ENCODE measurements around the gene ZIC5.

Gene ZIC5

DNA sequence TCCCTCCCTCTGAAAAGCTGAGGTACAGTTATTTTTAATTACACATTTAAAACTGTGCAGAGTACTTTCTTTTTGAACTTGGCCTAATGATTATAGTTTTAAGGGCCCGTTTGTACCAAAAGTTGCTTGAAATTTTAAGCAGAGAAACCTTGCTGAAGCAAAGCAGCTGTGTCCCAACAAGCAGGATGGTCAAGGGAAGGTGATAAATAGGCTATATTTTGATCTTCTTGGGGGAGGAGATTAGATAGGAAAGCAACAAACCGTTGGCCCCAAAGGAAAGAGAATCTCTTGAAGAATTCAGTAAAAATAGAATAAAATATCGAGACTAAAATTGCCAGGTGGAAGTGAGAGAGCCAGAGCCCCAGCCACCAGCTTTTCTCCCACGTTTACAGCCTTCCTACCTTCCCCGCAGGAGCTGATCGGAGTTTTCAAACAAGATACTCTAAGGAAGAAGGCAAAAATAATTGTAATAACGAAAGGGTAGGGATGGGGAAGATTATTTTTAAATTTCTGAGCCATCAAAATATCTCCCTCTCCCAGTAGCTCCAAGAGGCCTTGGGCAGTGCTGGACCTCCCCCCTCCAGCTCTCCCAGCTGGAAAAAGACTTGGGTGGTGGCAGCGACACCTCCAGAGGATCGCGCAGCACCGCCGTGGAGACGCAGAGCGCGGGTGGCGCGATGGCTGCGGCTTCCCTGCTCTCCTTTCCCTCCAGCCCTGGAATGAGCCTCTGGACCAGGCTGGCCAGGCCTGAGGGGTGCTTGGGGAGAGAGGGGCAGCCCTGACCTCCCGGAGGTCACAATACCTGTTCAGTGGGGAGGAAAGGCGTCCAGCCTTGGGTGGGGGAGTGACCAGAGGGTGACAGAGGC is 15.8 kb upstream of the ZIC5 start:
- no peak for DNase-seq

DNA sequence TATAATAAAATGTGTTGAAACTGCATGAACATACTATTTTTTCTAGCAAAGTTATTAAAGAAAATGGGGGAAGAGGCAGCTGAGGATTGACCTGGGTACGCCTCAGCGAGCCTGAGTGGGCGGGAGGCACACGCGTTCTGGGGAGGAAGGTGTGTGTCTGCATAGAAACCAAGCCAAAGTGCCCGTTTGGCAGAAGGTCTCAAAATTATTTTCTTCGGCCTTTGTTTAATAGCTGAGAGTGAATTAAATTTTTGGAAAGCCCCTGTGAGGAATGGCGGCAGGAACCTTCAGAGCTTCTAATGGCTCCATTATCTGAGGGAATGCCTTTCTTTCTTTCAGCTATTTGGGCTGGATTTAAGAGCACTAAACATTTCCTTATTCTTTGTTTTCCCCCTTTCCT is 15.2 kb upstream of the ZIC5 start:
- no peak for DNase-seq

DNA sequence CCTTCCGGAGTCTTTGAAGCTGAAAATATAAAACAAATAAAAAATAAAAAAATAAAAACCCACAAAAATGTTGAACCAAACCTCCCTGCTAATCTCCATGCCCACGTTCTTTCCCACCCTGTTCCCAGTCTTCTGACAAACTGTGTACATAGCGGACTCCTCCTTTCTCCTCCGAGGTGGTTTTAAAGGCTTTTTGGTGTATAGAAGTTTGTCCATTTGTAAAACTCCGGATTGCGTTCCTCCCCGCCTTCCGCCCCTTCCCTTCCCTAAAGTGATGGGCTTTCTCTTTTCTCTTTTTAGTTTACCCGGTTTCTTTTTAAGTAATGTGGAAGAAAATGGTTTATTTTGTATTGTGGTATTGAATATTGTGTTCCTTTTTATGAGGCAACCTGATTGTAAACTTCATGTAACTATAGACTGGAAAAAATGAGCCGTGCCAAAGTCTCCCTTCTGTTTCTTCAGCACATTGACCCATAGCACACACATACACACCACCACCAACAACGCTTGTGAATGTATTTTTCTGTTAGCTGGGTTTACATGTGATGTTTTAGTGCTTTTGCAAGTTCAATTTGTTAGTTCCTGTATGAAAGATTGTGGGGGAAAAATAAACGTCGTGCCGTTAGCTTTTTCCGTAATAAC is 14.4 kb upstream of the ZIC5 start:
- DNase-seq = no peak

- no peak for DNase-seq
Observed at GRCh38 chr13:99985241-99985874, 13.8 kb upstream of the ZIC5 start.

DNA sequence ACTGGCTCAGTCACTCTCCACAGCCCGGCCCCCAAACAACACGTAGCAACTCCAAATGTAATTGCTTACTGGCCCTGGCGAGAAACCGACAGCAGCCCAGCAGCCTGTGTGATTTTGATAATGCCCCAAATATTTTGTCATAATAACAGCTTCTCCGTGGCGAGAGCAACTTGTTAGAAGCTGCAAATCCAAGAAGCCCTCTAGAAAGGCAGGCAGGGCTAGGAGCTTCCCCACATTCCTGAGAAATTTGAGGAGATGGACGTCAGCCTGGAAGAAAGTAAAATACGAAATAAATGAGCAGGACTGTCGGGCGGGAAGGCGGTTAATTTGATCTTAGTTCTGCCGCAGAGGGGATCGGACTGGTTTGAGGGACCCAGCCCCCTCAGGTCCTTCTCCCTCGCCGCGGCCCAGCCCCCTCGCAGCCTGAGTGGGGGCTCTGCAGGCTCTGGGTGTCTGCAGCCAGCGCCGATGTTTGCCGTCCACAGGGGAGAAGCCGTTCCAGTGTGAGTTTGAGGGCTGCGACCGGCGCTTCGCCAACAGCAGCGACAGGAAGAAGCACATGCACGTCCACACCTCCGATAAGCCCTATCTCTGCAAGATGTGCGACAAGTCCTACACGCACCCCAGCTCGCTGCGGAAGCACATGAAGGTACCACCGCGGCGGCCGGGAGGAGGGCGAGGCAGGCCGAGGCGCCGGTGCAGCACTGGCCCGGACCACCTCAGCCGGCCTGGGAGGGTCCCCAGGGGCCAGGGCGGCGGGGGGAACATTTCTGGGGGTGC is 13.1 kb upstream of the ZIC5 start:
- DNase-seq = no peak

- no peak for DNase-seq
Observed at GRCh38 chr13:99983499-99984401, 12.2 kb upstream of the ZIC5 start.

DNA sequence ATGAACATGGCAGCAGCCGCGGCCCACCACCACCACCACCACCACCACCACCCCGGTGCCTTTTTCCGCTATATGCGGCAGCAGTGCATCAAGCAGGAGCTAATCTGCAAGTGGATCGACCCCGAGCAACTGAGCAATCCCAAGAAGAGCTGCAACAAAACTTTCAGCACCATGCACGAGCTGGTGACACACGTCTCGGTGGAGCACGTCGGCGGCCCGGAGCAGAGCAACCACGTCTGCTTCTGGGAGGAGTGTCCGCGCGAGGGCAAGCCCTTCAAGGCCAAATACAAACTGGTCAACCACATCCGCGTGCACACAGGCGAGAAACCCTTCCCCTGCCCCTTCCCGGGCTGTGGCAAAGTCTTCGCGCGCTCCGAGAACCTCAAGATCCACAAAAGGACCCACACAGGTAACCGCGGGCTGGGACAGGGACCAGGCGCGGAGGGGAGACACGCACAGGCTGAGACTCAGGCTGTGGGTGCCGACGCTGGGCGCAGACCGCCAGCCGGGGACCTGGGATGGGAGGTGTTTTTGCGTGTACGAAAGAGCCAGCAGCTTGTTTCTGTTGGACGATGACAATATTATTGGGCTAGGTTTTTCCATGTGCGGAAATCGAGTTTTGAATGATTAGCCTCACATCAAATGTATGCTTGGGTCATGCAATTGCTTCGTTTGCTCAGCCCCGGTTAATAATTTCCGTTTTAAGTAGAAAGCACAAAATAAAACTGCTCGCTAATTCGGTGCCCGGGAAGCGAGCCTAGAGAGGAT is 11.3 kb upstream of the ZIC5 start:
- no peak for DNase-seq

GRCh38 chr13:99982036-99982730 is 10.6 kb upstream of the ZIC5 start:
- peak in 1 of 2 donors; percentile 37 for DNase-seq

DNA sequence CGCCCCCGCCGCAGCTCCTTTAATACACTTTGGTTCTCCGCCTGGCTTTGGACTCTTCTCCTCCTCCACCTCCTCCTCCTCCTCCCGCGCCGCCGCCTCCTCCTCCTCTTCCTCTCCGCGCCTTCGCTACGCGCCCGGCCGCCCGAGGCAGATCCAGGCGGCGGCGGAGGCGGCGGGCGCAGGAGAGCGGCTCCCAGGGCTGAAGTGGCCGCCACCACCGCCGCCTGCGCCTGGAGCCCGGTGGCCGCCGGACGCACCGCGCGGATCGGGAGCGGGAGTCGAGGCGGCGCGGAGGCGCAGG is 10.1 kb upstream of the ZIC5 start, which contains the start of gene ZIC2:
ZIC2 (plus strand) TSS at position 50 of the 301 bp plus-strand sequence. CDS start 281 bp downstream, outside the sequence.
- DNase-seq = no peak

- DNase-seq = no peak
Observed at GRCh38 chr13:99980824-99981734, 9.5 kb upstream of the ZIC5 start.

DNA sequence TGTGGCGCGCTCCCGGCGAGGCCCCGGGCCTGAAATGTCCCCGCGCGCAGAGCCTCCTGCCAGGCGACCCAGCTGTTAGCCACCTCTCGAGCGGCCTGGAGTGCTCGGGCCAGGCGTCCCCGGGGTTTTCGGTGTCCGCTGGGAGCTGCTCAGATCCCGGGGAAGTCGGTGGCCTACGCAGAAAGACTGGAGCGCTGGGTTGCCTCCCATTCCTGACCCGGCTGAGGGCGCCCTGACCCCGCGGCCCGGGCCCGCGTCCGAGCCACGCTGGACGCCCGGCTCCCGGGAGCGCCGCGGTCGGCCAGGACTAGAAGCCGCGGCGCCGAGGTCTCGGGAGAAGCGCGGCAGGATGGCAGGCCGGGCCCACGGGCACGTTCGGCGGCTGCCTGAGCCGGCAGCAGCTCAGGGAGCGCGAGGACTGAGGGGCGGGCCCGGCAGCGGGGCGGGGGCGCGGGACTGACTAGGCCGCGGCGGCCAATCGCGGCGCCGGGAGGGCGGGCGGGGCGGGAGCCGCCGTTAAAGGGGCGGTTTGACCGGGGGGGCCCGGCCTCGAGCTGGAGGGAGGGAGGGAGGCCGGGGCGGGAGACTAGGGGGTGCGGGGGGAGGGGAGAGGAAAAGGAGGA is 8.7 kb upstream of the ZIC5 start:
- DNase-seq = peak; percentile 43 to 63

DNA sequence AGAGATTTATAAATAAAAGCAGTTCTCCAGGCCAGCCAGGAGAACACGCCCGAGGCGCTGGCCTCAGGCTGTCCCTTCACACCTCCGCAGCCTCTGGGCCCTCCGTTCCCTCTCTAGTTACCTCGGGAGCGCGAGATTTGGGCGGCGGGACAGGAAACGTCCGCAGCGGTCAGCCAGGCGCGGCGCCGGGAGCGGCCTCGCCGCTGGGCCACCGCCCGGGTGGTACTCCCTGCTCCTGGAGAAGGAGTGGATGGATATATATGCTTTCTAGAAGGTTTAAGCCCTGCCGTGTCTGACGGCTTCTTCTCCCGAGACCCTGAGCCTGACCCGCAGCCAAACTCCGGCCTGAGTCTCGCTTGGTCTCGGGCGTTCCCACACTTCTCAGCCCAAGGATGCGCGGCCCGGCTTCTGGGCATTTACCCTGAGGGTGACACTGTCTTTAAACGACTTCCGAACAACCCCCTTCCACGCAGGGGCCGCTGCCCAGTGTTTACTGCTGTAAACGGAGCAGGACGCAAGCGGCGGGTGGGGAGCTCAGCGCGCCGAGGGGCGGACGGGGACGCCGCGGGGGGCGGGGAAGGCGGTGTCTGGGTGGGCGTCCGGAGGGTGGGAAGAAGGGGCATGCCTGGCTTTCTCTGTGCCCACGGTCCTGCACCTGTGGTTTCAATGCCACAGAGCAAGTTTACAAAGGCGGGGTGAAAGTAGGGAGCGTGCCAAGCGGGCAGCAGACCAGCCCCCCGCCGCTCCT is 8.1 kb upstream of the ZIC5 start:
- DNase-seq = no peak

DNA sequence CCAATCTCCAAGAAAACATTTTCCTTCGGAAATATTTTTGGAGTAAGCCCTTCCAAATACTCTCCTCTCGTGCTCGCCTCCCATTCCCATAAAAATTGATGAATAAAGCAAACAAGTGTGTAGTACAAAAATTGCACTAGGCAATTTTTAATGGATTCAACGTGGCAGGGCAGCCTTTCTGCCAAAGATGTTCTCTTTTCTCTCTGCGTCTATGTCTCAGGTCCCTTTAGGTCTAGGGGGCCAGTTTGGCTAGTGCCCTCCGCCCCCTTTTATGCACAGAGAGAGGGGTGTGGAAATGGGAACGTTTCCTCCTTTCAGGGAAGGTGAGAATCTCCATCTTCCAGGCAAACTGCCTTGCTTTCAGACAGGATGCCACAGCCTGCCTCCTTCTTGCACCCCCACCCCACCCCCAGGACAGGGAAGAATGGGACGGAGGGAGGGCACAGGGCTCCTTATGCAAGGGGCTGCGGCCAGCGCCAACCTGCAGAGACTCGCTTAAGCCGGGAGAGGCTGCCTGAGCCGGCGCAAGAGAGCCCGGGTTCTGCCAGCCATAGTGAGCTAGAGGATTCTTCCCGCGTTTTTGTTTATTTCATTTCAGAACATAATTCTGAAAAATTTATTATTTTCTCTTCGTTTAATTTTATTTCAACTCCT is 7.4 kb upstream of the ZIC5 start:
- no peak for DNase-seq

- DNase-seq = no peak
Observed at GRCh38 chr13:99977912-99978798, 6.6 kb upstream of the ZIC5 start.

DNA sequence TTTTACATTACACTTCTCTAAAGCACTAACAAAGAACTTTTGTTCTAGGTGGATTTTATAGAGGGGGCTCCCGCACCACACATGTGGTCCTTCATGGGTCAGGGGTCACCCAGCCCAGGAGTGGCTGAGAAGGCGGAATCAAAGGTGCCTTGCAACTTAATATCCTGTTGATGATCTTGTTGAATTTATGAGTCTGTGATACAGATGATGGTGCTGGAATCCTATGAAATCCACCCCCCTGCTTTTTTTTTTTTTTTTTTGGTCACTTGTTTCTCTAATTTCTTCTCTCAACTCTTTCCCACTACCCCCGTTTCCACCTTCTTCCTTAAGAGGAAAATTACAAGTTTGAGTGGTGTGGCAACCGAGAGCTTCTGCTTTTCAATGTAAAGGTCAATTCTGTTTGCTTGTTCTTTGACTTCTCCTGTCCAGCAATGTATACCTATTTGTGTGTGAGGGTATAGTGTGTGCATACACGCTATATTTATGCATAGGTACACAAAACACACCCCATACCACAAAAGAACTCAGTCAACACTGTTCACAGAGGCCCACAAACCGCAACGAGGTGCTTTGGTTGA is 5.9 kb upstream of the ZIC5 start:
- no peak for DNase-seq

GRCh38 chr13:99976575-99976974 is 5.0 kb upstream of the ZIC5 start:
- DNase-seq = no peak

All from CD4-positive, alpha-beta T cell treated with Interferon alpha-2 for 1 hour (primary cell).